NT2/D1 (cell line): ENCODE measurements around the gene ARHGEF4.

ENCODE experiments used
- SUZ12 ChIP-seq: IDR thresholded peaks from 2 replicates; pipeline ENCODE4 v1.6.1; 2011; ENCODE audit not compliant: insufficient read length, insufficient read depth; ENCODE audit errors: extremely low read depth
- YY1 ChIP-seq: IDR thresholded peaks from 2 replicates; pipeline ENCODE4 v1.6.1; 2011; ENCODE audit not compliant: insufficient read length, insufficient read depth
- ZNF274 ChIP-seq: IDR thresholded peaks from 2 replicates; pipeline ENCODE4 v1.6.1; 2011; ENCODE audit warnings: mild to moderate bottlenecking, low read depth, low read length

GRCh38 chr2:131031875-131032274, 195.2 kb downstream of the ARHGEF4 start:
- TF ChIP-seq YY1, result no peak
- no peak for TF ChIP-seq ZNF274
- TF ChIP-seq SUZ12, result no peak
